ENCODE measurements around the gene FAM229A.
"Not testable (repeated sequence)": the region's sequence is repeated elsewhere in the genome, so short reads cannot be mapped to it uniquely, and the experiment has no call there.

GRCh38 chr1:32396524-32396923 lies 34.2 kb upstream of the FAM229A start:
- TF ChIP-seq CTCF, POLR2A (IDR thresholded peaks at IDR 0.05): not testable (repeated sequence)

Data from esophagus squamous epithelium (tissue), 4 donors.